COR-L47 (cell line): Measurements from ENCODE around the gene ZBTB49.
A peak's percentile ranks its signal among the peaks of the same experiment; 100 is the strongest.
"Not testable (repeated sequence)": the region's sequence is repeated elsewhere in the genome, so short reads cannot be mapped to it uniquely, and the experiment has no call there.

Experiments used
- DNase-seq: peaks from one replicate; lab custom pipeline; 2025; lab: John Stamatoyannopoulos, UW

ZBTB49 gene, protein sequence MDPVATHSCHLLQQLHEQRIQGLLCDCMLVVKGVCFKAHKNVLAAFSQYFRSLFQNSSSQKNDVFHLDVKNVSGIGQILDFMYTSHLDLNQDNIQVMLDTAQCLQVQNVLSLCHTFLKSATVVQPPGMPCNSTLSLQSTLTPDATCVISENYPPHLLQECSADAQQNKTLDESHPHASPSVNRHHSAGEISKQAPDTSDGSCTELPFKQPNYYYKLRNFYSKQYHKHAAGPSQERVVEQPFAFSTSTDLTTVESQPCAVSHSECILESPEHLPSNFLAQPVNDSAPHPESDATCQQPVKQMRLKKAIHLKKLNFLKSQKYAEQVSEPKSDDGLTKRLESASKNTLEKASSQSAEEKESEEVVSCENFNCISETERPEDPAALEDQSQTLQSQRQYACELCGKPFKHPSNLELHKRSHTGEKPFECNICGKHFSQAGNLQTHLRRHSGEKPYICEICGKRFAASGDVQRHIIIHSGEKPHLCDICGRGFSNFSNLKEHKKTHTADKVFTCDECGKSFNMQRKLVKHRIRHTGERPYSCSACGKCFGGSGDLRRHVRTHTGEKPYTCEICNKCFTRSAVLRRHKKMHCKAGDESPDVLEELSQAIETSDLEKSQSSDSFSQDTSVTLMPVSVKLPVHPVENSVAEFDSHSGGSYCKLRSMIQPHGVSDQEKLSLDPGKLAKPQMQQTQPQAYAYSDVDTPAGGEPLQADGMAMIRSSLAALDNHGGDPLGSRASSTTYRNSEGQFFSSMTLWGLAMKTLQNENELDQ

DNA sequence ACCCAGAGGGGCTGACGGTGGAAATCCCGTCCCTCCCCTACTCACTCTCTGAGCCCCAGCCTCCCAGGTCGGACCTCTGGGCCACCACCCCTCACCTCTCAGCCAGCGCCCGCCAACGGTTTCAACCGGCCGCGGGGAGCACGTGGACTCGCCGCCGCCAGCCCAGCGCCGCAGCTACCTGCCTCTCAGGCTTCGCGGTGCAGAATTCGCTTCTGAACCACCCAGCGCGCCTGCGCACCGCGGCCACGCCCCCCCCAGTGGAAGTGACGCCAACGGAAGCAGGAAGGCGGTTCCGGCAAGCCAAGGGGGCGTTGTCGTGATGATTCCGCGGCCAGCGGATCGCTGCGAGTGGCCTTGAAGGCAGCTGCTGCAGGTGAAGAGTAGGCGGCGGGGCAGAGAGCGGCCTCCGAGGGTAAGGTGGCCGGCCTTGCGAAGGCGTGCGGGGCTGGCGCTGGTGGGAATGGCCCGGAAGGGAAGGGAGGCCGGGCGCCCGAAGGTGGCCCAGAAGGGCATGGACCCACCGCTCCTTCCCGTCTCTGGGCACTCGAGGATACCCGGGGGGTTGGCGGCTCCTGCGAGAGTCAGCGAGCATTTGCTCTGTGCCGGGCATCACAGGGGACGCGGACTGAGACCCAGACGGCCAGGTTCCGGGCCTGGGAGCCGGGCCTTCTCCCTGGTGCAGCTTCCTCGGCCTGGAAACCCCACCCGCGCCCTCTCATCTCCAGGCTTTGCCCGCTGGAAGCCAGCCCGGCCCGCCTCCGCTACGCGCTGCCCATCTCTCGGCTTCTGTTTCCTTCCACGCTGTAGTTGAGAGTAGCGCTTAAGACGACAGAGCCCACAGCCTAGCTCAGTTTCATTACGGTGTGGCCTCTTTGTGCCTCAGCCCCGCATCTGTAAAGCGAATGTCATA lies at the start of gene ZBTB49, which contains the start of gene LYAR:
Gene ZBTB49, plus strand, starts transcription at position 311 of the 910 bp plus-strand sequence. CDS start 9,695 bp downstream, outside the sequence.
Gene LYAR, minus strand, starts transcription at position 214 of the 910 bp plus-strand sequence. CDS start 6,412 bp downstream, outside the sequence.
- peak; percentile 88 for DNase-seq

DNA sequence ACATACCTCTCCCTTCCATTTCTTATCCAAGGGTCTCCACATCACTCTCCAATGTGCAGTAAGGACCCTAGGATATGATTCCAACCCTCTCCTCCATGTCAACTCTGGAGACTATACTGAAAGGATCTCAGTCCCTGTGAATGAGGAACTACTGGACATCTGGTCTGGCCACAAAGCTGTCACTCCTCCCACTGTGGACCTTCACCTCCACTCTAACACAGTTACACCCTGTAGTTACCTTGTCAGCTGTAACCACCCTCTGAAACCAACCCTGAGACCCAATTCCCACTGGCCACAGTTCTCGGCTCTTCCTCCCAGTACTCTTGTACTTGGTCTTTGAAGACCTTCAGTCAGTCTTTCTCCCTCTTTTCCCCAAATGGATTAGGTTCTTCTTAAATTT lies 44.9 kb upstream of the ZBTB49 start:
- no peak for DNase-seq

GRCh38 chr4:4247696-4248028 lies 42.4 kb upstream of the ZBTB49 start:
- DNase-seq: no peak

DNA sequence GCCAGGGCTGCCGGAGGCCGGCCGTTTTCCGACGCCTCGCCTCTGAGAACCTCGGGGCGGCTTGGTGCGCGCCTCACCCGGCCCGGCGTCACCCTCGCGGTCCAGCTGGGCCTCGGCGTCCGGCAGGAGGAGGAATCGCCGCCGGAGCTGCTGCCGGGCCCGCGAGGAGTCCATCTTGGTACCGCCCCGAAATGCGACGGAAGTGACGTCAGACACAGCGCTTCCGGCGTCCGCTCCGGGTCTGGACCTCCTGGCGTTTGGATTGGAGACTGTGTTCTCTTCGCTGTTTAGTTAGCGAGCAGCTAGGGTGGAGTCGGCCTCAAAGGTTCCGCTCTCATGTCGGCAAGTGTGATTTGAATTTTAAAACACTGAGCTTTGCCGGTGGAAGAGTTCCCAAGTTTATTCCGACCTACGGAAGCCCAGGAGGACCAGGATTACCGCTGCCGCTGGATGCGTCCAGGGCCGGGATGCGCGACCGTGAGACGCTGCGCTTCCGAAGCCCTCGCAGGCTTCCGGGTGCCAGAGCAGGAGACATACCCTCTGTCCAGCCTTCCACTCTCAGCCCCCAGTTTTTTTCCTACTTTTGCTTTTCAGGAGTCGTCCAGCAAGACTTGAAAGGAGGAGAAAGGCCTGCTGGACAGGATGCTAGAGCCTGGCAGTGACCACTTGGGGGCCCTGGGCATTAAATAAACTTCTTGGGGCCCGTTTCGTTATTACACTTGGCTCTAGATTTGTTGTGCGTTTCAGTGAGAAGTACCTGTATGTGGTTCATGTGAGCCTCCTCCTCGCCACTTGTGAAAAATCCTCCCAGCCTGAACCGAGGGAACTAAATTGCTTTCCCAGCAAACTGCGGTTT lies 41.8 kb upstream of the ZBTB49 start, which contains the start of gene TMEM128:
Gene TMEM128, minus strand, starts transcription at position 195 of the 856 bp plus-strand sequence. Its CDS starts 21 bp downstream, at position 174.
- DNase-seq: peak; percentile 88

GRCh38 chr4:4248885-4249203 lies 41.2 kb upstream of the ZBTB49 start:
- DNase-seq: no peak

DNA sequence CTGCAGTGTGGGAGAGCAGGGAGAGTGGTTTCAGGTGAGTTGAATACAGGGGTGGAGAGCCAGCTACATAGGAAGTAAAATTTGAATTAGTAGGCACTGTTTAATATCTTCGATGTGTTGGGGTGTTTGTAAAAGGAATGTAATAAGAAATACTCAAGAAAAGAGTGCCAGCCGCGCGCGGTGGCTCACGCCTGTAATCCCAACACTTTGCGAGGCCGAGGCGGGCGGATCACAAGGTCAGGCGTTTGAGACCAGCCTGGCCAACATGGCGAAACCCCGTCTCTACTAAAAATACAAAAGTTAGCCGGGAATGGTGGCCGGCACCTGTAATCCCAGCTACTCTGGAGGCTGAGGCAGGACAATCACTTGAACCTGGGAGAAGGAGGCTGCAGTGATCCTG lies 40.7 kb upstream of the ZBTB49 start:
- DNase-seq: not testable (repeated sequence)

DNA sequence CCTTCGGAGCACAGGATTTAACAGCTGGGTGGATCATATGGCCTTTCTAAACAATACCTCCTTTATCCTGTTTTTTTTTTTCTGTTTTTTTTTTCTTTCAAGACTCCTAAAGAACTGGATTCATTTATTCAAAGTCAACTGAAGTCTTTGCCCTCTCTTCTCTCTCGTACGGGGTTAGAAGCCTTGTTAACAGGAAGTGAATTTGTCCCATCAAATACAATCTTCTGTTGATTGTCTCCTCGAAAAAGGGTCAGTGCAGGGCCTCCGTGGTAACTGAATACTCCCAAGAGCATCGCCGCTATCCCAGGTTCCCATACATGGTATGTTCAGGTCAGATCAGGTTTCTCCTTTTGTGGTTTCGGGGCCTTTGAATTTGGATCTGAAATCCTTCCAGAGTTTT lies 40.2 kb upstream of the ZBTB49 start:
- no peak for DNase-seq

DNA sequence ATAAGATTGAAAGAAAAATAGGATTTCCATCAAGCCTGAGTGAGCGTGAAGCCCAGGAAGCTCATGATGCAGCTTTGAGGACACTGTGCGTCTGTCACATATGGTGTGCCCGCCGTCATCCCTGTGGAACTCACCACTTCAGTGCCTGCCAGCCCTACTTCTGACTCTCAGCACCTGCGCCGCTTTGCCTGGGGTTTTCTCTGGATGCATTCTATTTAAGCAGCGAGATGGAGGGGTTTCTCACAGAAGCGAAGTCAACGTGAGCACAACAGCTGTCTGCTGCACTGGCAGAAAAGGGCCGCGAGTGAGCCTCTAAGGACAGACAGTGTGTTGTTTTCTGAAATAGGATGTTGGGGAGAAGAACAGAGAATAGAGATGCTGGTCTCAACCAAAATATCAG lies 35.9 kb upstream of the ZBTB49 start:
- DNase-seq: no peak

GRCh38 chr4:4254666-4255065 lies 35.4 kb upstream of the ZBTB49 start:
- no peak for DNase-seq

DNA sequence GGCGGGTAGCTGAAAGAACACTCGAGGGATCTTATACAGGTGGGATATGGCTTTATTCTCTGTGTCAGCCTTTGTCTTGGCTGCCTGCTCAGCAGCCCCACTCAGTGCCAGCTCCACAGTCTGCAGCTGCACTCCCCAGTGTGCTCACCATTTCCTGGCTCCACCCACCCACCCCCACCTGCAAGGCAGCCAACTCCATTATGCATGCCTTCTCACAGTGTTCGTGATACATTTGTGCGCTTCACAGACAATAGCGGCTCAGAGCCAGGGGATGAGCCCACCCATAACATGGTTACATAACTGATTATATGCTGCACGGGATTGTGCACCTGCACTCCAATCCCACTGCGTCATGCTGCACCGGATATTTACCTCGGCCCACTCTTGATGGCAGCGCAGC lies 33.3 kb upstream of the ZBTB49 start:
- peak; percentile 8 for DNase-seq

DNA sequence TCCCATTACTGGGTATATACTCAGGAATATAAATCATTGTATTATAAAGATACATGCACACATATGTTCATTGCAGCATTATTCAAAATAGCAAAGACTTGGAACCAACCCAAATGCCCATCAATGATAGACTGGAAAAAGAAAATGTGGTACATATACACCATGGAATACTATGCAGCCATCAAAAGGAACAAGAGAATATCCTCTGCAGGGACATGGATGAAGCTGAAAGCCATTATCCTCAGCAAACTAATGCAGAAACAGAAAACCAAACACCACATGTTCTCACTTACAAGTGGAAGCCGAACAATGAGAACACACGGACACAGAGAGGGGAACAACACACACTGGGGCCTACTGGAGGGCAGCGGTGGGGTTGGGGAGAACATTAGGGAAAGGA lies 32.3 kb upstream of the ZBTB49 start:
- not testable (repeated sequence) for DNase-seq

GRCh38 chr4:4259484-4260100 lies 30.5 kb upstream of the ZBTB49 start:
- DNase-seq: no peak

GRCh38 chr4:4260185-4260751 lies 29.8 kb upstream of the ZBTB49 start:
- DNase-seq: peak; percentile 32

GRCh38 chr4:4267981-4268380 lies 22.1 kb upstream of the ZBTB49 start:
- no peak for DNase-seq

DNA sequence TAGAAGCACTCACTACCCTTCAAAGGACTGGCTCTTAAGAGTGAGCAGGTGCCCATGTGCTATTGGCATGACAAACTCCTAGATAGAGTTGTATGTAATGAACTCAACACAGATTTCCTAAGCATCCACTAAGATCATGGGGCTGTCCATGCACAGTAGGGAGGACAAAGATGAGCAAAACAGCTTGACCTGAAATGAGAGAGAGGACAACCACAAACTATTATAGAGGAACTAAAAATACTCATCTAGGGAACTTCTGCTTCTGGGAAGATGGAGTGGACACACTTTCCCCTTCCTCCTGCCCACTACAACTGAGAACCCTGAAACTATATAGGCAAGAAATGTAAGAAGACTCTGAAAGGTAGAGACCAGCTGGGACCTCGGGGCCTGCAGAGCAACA lies 21.3 kb upstream of the ZBTB49 start:
- DNase-seq: no peak

DNA sequence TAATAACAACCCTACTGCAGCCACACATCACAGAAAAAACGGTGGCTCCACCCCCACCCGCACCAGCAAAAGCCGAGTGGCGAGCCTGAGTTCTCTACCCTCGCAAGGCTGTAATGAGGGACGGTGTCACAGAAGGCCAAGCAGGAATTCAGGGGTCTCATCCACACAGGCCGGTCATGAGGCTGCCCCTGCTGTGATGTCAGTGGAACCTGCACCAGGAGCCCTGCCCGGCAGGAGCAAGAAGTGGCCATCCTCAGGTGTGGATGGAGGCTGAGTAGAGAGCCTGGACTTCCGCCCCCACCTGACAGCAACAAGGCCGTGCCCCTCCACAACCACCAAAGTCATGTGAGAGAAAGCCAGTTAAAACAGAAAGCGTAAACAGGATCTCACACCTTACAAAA lies 20.7 kb upstream of the ZBTB49 start:
- DNase-seq: no peak

DNA sequence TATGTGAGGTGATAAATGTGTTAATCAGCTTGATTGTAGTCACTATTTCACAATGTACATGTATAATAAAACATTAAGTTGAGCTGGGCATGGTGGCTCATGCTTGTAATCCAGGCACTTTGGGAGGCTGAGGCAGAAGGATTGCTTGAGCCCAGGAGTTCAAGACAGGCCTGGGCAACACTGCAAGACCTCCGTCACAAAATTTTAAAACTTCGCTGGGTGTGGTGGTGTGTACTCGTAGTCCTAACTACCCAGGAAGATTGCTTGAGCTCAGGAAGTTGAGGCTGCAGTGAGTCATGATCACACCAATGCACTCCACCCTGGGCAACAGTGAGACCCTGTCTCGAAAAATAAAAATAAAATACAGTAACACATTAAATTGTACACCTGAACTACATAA lies 20.2 kb upstream of the ZBTB49 start:
- DNase-seq: no peak

- no peak for DNase-seq
Observed at GRCh38 chr4:4270529-4270928, 19.5 kb upstream of the ZBTB49 start.

DNA sequence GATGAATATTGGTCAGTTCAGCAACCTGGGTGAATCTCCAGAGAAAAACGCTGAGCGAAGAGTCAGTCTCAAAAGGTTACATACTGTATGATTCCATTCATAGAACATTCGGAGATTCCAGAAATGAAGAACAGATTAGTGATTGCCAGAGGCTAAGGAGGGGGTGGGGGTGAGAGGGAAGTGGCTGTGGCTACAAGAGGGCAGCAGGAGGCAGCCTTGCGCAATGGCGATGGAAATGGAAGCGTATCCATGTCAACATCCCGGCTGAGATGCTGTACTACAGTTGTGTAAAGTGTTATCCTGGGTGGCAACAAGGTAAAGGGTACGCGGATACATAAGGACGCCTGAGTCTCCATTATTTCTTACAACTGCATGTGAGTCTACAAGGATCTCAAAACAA lies 18.1 kb upstream of the ZBTB49 start:
- DNase-seq: no peak

- no peak for DNase-seq
Observed at GRCh38 chr4:4274226-4274625, 15.8 kb upstream of the ZBTB49 start.
